Middle frontal gyrus (tissue), 1 donor: ENCODE measurements around the gene DDC.
A peak's percentile ranks its signal among the peaks of the same experiment; 100 is the strongest.
"Not testable (repeated sequence)": the region's sequence is repeated elsewhere in the genome, so short reads cannot be mapped to it uniquely, and the experiment has no call there.

Experiments used
- DNase-seq: peaks from one replicate; pipeline ENCODE4 v3.0.0-alpha.2; 2015; ENCODE audit warnings: low spot score; ENCODE audit errors: extremely low spot score

Gene DDC

GRCh38 chr7:50488379-50488778 lies 76.8 kb downstream of the DDC start:
- DNase-seq: no peak

- no peak for DNase-seq
These were observed 78.7 kb downstream of the DDC start for GRCh38 chr7:50486512-50486911.

GRCh38 chr7:50481867-50482266 lies 83.3 kb downstream of the DDC start:
- DNase-seq: no peak

GRCh38 chr7:50480797-50481196 lies 84.4 kb downstream of the DDC start:
- no peak for DNase-seq

GRCh38 chr7:50479743-50480517 lies 85.3 kb downstream of the DDC start:
- DNase-seq: no peak

GRCh38 chr7:50477640-50478039 lies 87.6 kb downstream of the DDC start:
- DNase-seq: no peak

- DNase-seq: no peak
These were observed 88.1 kb downstream of the DDC start for GRCh38 chr7:50476953-50477625.

GRCh38 chr7:50475340-50475739 lies 89.9 kb downstream of the DDC start:
- no peak for DNase-seq

GRCh38 chr7:50474382-50475160 lies 90.6 kb downstream of the DDC start:
- no peak for DNase-seq

GRCh38 chr7:50473531-50473930 lies 91.7 kb downstream of the DDC start:
- DNase-seq: no peak

- DNase-seq: no peak
These were observed 92.8 kb downstream of the DDC start for GRCh38 chr7:50472427-50472826.

- DNase-seq: no peak
These were observed 93.2 kb downstream of the DDC start for GRCh38 chr7:50471970-50472369.

GRCh38 chr7:50470250-50471163 lies 94.7 kb downstream of the DDC start:
- DNase-seq: no peak

- DNase-seq: no peak
These were observed 96.0 kb downstream of the DDC start for GRCh38 chr7:50469181-50469580.

- DNase-seq: peak; percentile 43
These were observed 97.2 kb downstream of the DDC start for GRCh38 chr7:50467817-50468610.

GRCh38 chr7:50466815-50467585 lies 98.2 kb downstream of the DDC start:
- DNase-seq: no peak

GRCh38 chr7:50463035-50463434 lies 102.2 kb downstream of the DDC start:
- no peak for DNase-seq

- DNase-seq: no peak
These were observed 102.8 kb downstream of the DDC start for GRCh38 chr7:50462361-50462760.

GRCh38 chr7:50461695-50462094 lies 103.5 kb downstream of the DDC start:
- no peak for DNase-seq

GRCh38 chr7:50459183-50459582 lies 106.0 kb downstream of the DDC start:
- not testable (repeated sequence) for DNase-seq
